H1 (cell line): Measurements from ENCODE around the gene SLC27A6. TPM values are rescaled to one million over a fixed set of nuclear protein-coding genes. Genes with fewer than 3 reads are reported as not detected.

Experiments
- CTCF ChIA-PET: fragments of 300-600 bp; sonication (Branson Sonifier 250); formaldehyde crosslinking; loops from one replicate; lab custom pipeline; 2021; ENCODE audit not compliant: partially characterized antibody; lab: Charles Lee
- POLR2A ChIA-PET: fragments of 300-600 bp; sonication (Branson Sonifier 250); formaldehyde crosslinking; loops from one replicate; lab custom pipeline; 2021; ENCODE audit warnings: inconsistent platforms; ENCODE audit not compliant: partially characterized antibody; lab: Charles Lee
- DNase-seq, 2 experiments: peaks; one replicate each; pipeline versions ENCODE4 v3.0.0 to v3.0.0-alpha.2; 2010 to 2022; ENCODE audit warnings: low spot score in 2 of 2, low read depth in 1 of 2, mixed read lengths in 1 of 2
- FAIRE-seq: peaks from 2 replicates; lab custom pipeline; 2011; peaks lifted over from hg19 to GRCh38; lab: Jason Lieb, UNC
- H2AFZ ChIP-seq: 2 replicates; pipeline ENCODE4 v1.8.1; 2012; ENCODE audit warnings: low read length, inconsistent platforms
- H2AK5ac ChIP-seq: 2 replicates; pipeline ENCODE4 v1.6.1; 2013; ENCODE audit warnings: low read depth, low read length
- H2BK120ac ChIP-seq: replicated peaks from 2 replicates; pipeline ENCODE3; 2013; ENCODE audit warnings: low read depth, low read length, inconsistent platforms
- H2BK12ac ChIP-seq: 2 replicates; pipeline ENCODE4 v1.6.1; 2013; ENCODE audit warnings: low read depth, low read length
- H2BK15ac ChIP-seq: 2 replicates; pipeline ENCODE4 v1.6.1; 2013; ENCODE audit warnings: low read length
- H2BK20ac ChIP-seq: 2 replicates; pipeline ENCODE4 v1.6.1; 2013; ENCODE audit warnings: low read length
- H2BK5ac ChIP-seq: 2 replicates; pipeline ENCODE4 v1.6.1; 2013; ENCODE audit warnings: low read depth, low read length
- H3K14ac ChIP-seq: 2 replicates; pipeline ENCODE4 v1.6.1; 2013; ENCODE audit warnings: inconsistent platforms; ENCODE audit not compliant: insufficient read length
- H3K18ac ChIP-seq: 2 replicates; pipeline ENCODE4 v1.6.1; 2013; ENCODE audit warnings: low read length; ENCODE audit errors: extremely low read depth
- H3K23ac ChIP-seq: 2 replicates; pipeline ENCODE4 v1.6.1; 2013; ENCODE audit warnings: inconsistent platforms; ENCODE audit not compliant: insufficient read length
- H3K23me2 ChIP-seq: 2 replicates; pipeline ENCODE4 v1.6.1; 2013; ENCODE audit warnings: low read depth, low read length
- H3K27ac ChIP-seq: 2 replicates; pipeline ENCODE4 v1.6.1; 2011; ENCODE audit warnings: low read depth, low read length, inconsistent platforms
- H3K27me3 ChIP-seq, 4 experiments: replicated peaks in 1 of 4; 1 replicate in 1 of 4; 2 replicates in 3 of 4; pipeline versions ENCODE4 v1.6.1 to v1.8.1; 2011 to 2013; ENCODE audit warnings: low read length in 3 of 4, mild to moderate bottlenecking in 3 of 4, inconsistent platforms in 2 of 4, mixed read lengths in 2 of 4, moderate library complexity in 1 of 4; ENCODE audit not compliant: control insufficient read depth in 3 of 4, insufficient read depth in 3 of 4; ENCODE audit errors: extremely low read depth in 1 of 4
- H3K36me3 ChIP-seq, 4 experiments: 2 replicates each; pipeline versions ENCODE4 v1.6.1 to v1.8.1; 2011 to 2013; ENCODE audit warnings: mild to moderate bottlenecking in 4 of 4, low read length in 3 of 4, moderate library complexity in 2 of 4, control low read depth in 1 of 4, inconsistent platforms in 1 of 4; ENCODE audit not compliant: insufficient read depth in 4 of 4, control insufficient read depth in 2 of 4
- H3K4ac ChIP-seq: replicated peaks from 2 replicates; pipeline ENCODE3; 2013; ENCODE audit warnings: low read length, low read depth, mixed read lengths, inconsistent platforms; ENCODE audit not compliant: insufficient read length
- H3K4me1 ChIP-seq, 4 experiments: replicated peaks in 1 of 4; 1 replicate in 1 of 4; 2 replicates in 3 of 4; pipeline versions ENCODE4 v1.6.1 to v1.8.1; 2011 to 2013; ENCODE audit warnings: low read length in 3 of 4, inconsistent platforms in 2 of 4, mixed read lengths in 1 of 4; ENCODE audit not compliant: insufficient read depth in 4 of 4, control insufficient read depth in 3 of 4
- H3K4me2 ChIP-seq, 2 experiments: 2 replicates each; pipeline versions ENCODE4 v1.6.1 to v1.8.1; 2011 to 2013; ENCODE audit warnings: low read depth in 2 of 2, low read length in 2 of 2, control low read depth in 1 of 2, inconsistent platforms in 1 of 2, mild to moderate bottlenecking in 1 of 2; ENCODE audit not compliant: insufficient read depth in 1 of 2
- H3K4me3 ChIP-seq, 4 experiments: fragments of 200-600, 300-600 bp in 1 of 4; sonication (generic), shearing (Covaris generic), sonication (Bioruptor Twin) in 1 of 4; 2 replicates each; pipeline versions ENCODE4 v1.5.1 to v1.8.1; 2011 to 2016; ENCODE audit warnings: low read length in 4 of 4, low read depth in 3 of 4, control low read depth in 2 of 4, inconsistent platforms in 2 of 4, mild to moderate bottlenecking in 2 of 4, mixed read lengths in 1 of 4, moderate library complexity in 1 of 4; ENCODE audit not compliant: insufficient read depth in 2 of 4; ENCODE audit errors: extremely low read depth in 1 of 4
- H3K56ac ChIP-seq: replicated peaks from 2 replicates; pipeline ENCODE3; 2013; ENCODE audit warnings: low read depth, mild to moderate bottlenecking, mixed read lengths, low read length, inconsistent platforms; ENCODE audit not compliant: insufficient read length
- H3K79me1 ChIP-seq: 2 replicates; pipeline ENCODE4 v1.6.1; 2013; ENCODE audit warnings: low read depth, low read length, control low read depth
- H3K79me2 ChIP-seq, 2 experiments: 2 replicates each; pipeline versions ENCODE4 v1.6.1 to v1.8.1; 2012 to 2013; ENCODE audit warnings: low read length in 2 of 2, mild to moderate bottlenecking in 2 of 2, inconsistent platforms in 1 of 2; ENCODE audit not compliant: insufficient read depth in 2 of 2, control insufficient read depth in 1 of 2
- H3K9ac ChIP-seq, 4 experiments: replicated peaks in 1 of 4; 1 replicate in 1 of 4; 2 replicates in 3 of 4; pipeline versions ENCODE4 v1.6.1 to v1.8.1; 2011 to 2013; ENCODE audit warnings: low read depth in 3 of 4, low read length in 3 of 4, control low read depth in 2 of 4, mild to moderate bottlenecking in 2 of 4, moderate library complexity in 2 of 4, inconsistent platforms in 1 of 4; ENCODE audit errors: extremely low read depth in 1 of 4
- H3K9me3 ChIP-seq, 2 experiments: 2 replicates each; pipeline versions ENCODE4 v1.6.1 to v1.8.1; 2012 to 2013; ENCODE audit warnings: mild to moderate bottlenecking in 2 of 2, moderate library complexity in 2 of 2, control low read depth in 1 of 2, inconsistent platforms in 1 of 2, low read depth in 1 of 2, low read length in 1 of 2, mixed read lengths in 1 of 2; ENCODE audit not compliant: insufficient read depth in 2 of 2
- H4K20me1 ChIP-seq, 2 experiments: replicated peaks in 1 of 2; 2 replicates each; pipeline versions ENCODE3 to v1.8.1; 2011 to 2013; ENCODE audit warnings: inconsistent platforms in 2 of 2, low read length in 2 of 2, mild to moderate bottlenecking in 1 of 2; ENCODE audit not compliant: insufficient read depth in 2 of 2, control insufficient read depth in 1 of 2
- H4K5ac ChIP-seq: 2 replicates; pipeline ENCODE4 v1.6.1; 2013; ENCODE audit warnings: low read length, low read depth, mixed read lengths, inconsistent platforms; ENCODE audit not compliant: insufficient read length
- H4K8ac ChIP-seq: 2 replicates; pipeline ENCODE4 v1.8.0; 2013; ENCODE audit warnings: mild to moderate bottlenecking, moderate library complexity, low read length, inconsistent platforms; ENCODE audit not compliant: insufficient read depth; ENCODE audit errors: extremely low read depth
- H4K91ac ChIP-seq: replicated peaks from 2 replicates; pipeline ENCODE3; 2013; ENCODE audit warnings: low read length, mixed read lengths, inconsistent platforms; ENCODE audit not compliant: insufficient read length
- CBX5 ChIP-seq: fragments of 300-800, 300-1000 bp; sonication (generic); IDR thresholded peaks from 2 replicates; pipeline ENCODE4 v1.7.1; 2016; ENCODE audit warnings: antibody characterized with exemption, low read length, low read depth
- CEBPB ChIP-seq: IDR thresholded peaks from 2 replicates; pipeline ENCODE4 v1.6.1; 2012; ENCODE audit warnings: low read depth, low read length
- CHD2 ChIP-seq: IDR thresholded peaks from 2 replicates; pipeline ENCODE4 v1.6.1; 2012; ENCODE audit warnings: low read length, improper control_type of control experiment
- CTBP2 ChIP-seq: IDR thresholded peaks from 2 replicates; pipeline ENCODE4 v1.7.0; 2011; ENCODE audit warnings: borderline replicate concordance, mild to moderate bottlenecking, moderate library complexity, mixed read lengths, low read length; ENCODE audit not compliant: insufficient read depth, insufficient read length
- CTCF ChIP-seq, 3 experiments: IDR thresholded peaks; 1 replicate in 2 of 3; 2 replicates in 1 of 3; pipeline versions ENCODE4 v1.5.1 to v1.6.1; 2011; ENCODE audit warnings: low read length in 3 of 3, mild to moderate bottlenecking in 3 of 3, inconsistent platforms in 2 of 3, low read depth in 1 of 3, moderate library complexity in 1 of 3; ENCODE audit not compliant: insufficient read depth in 1 of 3; ENCODE audit errors: control extremely low read depth in 1 of 3
- POU5F1 ChIP-seq: IDR thresholded peaks from 2 replicates; pipeline ENCODE4 v1.6.1; 2011; ENCODE audit warnings: low read depth, mild to moderate bottlenecking, low read length, moderate library complexity
- RBBP5 ChIP-seq: IDR thresholded peaks from 2 replicates; pipeline ENCODE4 v1.7.1; 2012; ENCODE audit warnings: low read depth, mild to moderate bottlenecking, inconsistent platforms, low read length, moderate library complexity, borderline replicate concordance
- SIRT6 ChIP-seq: IDR thresholded peaks from one replicate; pipeline ENCODE4 v1.7.1; 2012; ENCODE audit warnings: low read length, inconsistent platforms
- WGBS, 2 experiments: shearing (Covaris generic) in 1 of 2; methylation state at CpG; one replicate each; pipeline versions ENCODE4 v1.1.6 to v1.1.7; 2013 to 2015; ENCODE audit warnings: low lambda C conversion rate in 2 of 2, mixed read lengths in 2 of 2, inconsistent platforms in 1 of 2, low coverage in 1 of 2, missing lambda C conversion rate in 1 of 2; ENCODE audit not compliant: insufficient replicate concordance in 2 of 2, insufficient coverage in 1 of 2, insufficient read length in 1 of 2; ENCODE audit errors: extremely low coverage in 1 of 2, missing lambda C conversion rate in 1 of 2; 5-methylcytosine and 5-hydroxymethylcytosine counted together
- polyA plus RNA-seq, 7 experiments: library from polyadenylated mRNA; depleted of rRNA in 3 of 7; stranded (reverse) in 5 of 7; unstranded in 2 of 7; fragments of >200 nt in 5 of 7; fragments of 200-250 nt in 2 of 7; gene quantifications; 1 replicate in 5 of 7; 2 replicates in 1 of 7; 4 replicates in 1 of 7; pipeline versions ENCODE4 v1.2.1 to v1.2.3, GENCODE V29; 2011 to 2013; ENCODE audit warnings: missing spikeins in 2 of 7, mixed read lengths in 2 of 7
- total RNA-seq: library from RNA; stranded (reverse); fragmentation: NEBNext Ultra II Directional; extraction: Animal tissue kit (Norgen Biotek cat#: 25700); gene quantifications from 2 replicates; pipeline ENCODE4 v1.2.1, GENCODE V29; 2021

The SLC27A6 gene
- total and polyA plus RNA-seq, 2 of the 8 experiments (the other 6 are each of a cell fraction or from before 2014, with no cell fraction given), result 4.0 to 4.7 TPM

- Histone ChIP-seq H4K8ac (no peak overlapping the region), H2BK120ac (no peak overlapping the region), H4K5ac (no peak overlapping the region), H3K14ac (no peak overlapping the region), H3K27ac (no peak overlapping the region), H3K9me3 (no peaks in the 10 kb centered on the region), H3K9ac (no peak overlapping the region), H3K4me1 (no peaks in the 10 kb centered on the region), H2BK12ac (no peak overlapping the region), H4K20me1 (no peaks in the 10 kb centered on the region), H2BK20ac (no peak overlapping the region), H3K18ac (no peak overlapping the region), H3K27me3 (no peaks in the 10 kb centered on the region), H2BK5ac (no peak overlapping the region), H3K4ac (no peak overlapping the region), H2AK5ac (no peak overlapping the region), H3K56ac (no peak overlapping the region), H2BK15ac (no peak overlapping the region), H3K23me2 (no peaks in the 10 kb centered on the region), H3K23ac (no peak overlapping the region), H3K36me3 (no peaks in the 10 kb centered on the region), H3K79me1 (no peaks in the 10 kb centered on the region), H2AFZ (no peak overlapping the region), H4K91ac (no peak overlapping the region), H3K79me2 (no peaks in the 10 kb centered on the region), H3K4me2 (no peak overlapping the region), H3K4me3 (no peak overlapping the region)
- TF ChIP-seq POU5F1 (no peak), CHD2 (no peak), CEBPB (no peak), CTBP2 (no peak), CBX5 (no peak), RBBP5 (no peak), CTCF (IDR thresholded peaks at IDR 0.05; ENCODE audit: control extremely low read depth in 1 of 3, insufficient read depth in 1 of 3, low read depth in 1 of 3, low read length in 3 of 3) (no peak), SIRT6 (no peak)
- DNase-seq (no peak), FAIRE-seq (no peak)
- ChIA-PET POLR2A (no interaction called here), CTCF (no interaction called here)
- 94% methylated on average over 2 of the region's 2 CpGs; no CpG with 5 or more reads in 1 of the 2 experiments for WGBS, 2 experiments
Measured at GRCh38 chr5:129022599-129022998, 57.3 kb downstream of the SLC27A6 start.
